ENCODE results near the gene AQP3. TPM values are rescaled to one million over a fixed set of nuclear protein-coding genes. Genes with fewer than 3 reads are reported as not detected.
A peak's percentile ranks its signal among the peaks of the same experiment; 100 is the strongest.

The AQP3 gene
- total and polyA plus RNA-seq, 7 experiments from 2014 or later, result 53.3 to 252 (median 114) TPM

GRCh38 chr9:33447799-33448553, 583 bp upstream of the AQP3 start:
- H3K27me3 ChIP-seq (ENCODE audit: control insufficient read depth in 2 of 2, insufficient read depth in 2 of 2, low read length in 2 of 2), result no peaks in the 10 kb centered on the region
- Mint-ChIP-seq H3K4me3 (peak overlapping the region; percentile 86 to 98 (median 93)), H3K36me3 (peaks cover 0 to 17% (median 4%) of the 10 kb centered on the region in 5 donors), H3K9me3 (peaks cover 0 to 2% (median 0%) of the 10 kb centered on the region in 11 donors), H3K27ac (peak overlapping the region; percentile 81 to 96 (median 92)), H3K27me3 (no peaks in the 10 kb centered on the region), H3K4me1 (peaks cover 31 to 68% (median 53%) of the 10 kb centered on the region in 7 donors)
- no peaks in the 10 kb centered on the region for H3K9me3 ChIP-seq (ENCODE audit: control insufficient read depth in 2 of 3, low read length in 3 of 3)
- H3K4me1 ChIP-seq (ENCODE audit: control insufficient read depth in 2 of 2, insufficient read depth in 2 of 2, low read length in 2 of 2), result peaks cover 34 to 44% of the 10 kb centered on the region in 2 donors
- ATAC-seq (no peak), DNase-seq (peak in 1 of 9 donors; percentile 14)
- ChIA-PET CTCF (interaction anchor here (1.0 to 8.5 kb wide), 8 partner anchors 10 to 74 kb away, joined by 5 to 134 read pairs (median 12); partner anchors contain the start of gene NOL6), POLR2A (interaction anchor here (0.7 to 5.8 kb wide), 13 partner anchors 9 to 158 kb away, joined by 3 to 102 read pairs (median 6); partner anchors contain the start of genes NFX1 and NOL6)
- peak overlapping the region; percentile 86 for H3K4me3 ChIP-seq (ENCODE audit: low read length)
- H3K36me3 ChIP-seq (ENCODE audit: control insufficient read depth in 2 of 3, insufficient read depth in 3 of 3, low read length in 3 of 3), result peaks cover 0 to 12% (median 9%) of the 10 kb centered on the region in 3 experiments
- H3K27ac ChIP-seq (ENCODE audit: low read depth, low read length), result peak overlapping the region; percentile 85
- intact Hi-C loops (cut with micrococcal nuclease), result loop anchor here (1.0 kb wide), 5 partner anchors 10 to 158 kb away; partner anchors contain the start of gene NFX1 (in 1 of the 2)

GRCh38 chr9:33446240-33446945, 1.0 kb downstream of the AQP3 start:
- Mint-ChIP-seq H3K4me1 (peaks cover 23 to 59% (median 45%) of the 10 kb centered on the region in 7 donors), H3K4me3 (peak overlapping the region; percentile 89 to 98 (median 94)), H3K27me3 (no peaks in the 10 kb centered on the region), H3K9me3 (peaks cover 0 to 2% (median 0%) of the 10 kb centered on the region in 11 donors), H3K27ac (peak overlapping the region; percentile 81 to 97 (median 95)), H3K36me3 (peaks cover 0 to 24% (median 4%) of the 10 kb centered on the region in 5 donors)
- Histone ChIP-seq H3K4me1 (ENCODE audit: control insufficient read depth in 2 of 2, insufficient read depth in 2 of 2, low read length in 2 of 2) (peaks cover 27 to 36% of the 10 kb centered on the region in 2 donors), H3K4me3 (ENCODE audit: low read length) (peak overlapping the region; percentile 86), H3K27me3 (ENCODE audit: control insufficient read depth in 2 of 2, insufficient read depth in 2 of 2, low read length in 2 of 2) (no peaks in the 10 kb centered on the region), H3K27ac (ENCODE audit: low read depth, low read length) (peak overlapping the region; percentile 85), H3K9me3 (ENCODE audit: control insufficient read depth in 2 of 3, low read length in 3 of 3) (no peaks in the 10 kb centered on the region), H3K36me3 (ENCODE audit: control insufficient read depth in 2 of 3, insufficient read depth in 3 of 3, low read length in 3 of 3) (peaks cover 0 to 27% (median 20%) of the 10 kb centered on the region in 3 experiments)
- ChIA-PET CTCF (interaction anchor here (0.6 to 8.5 kb wide), 7 partner anchors 16 to 159 kb away, joined by 3 to 134 read pairs (median 17); partner anchors contain the start of gene NOL6), POLR2A (interaction anchor here (0.7 to 5.8 kb wide), 11 partner anchors 12 to 159 kb away, joined by 3 to 102 read pairs (median 6); partner anchors contain the start of genes NFX1 and NOL6)
- DNase-seq (peak in 8 of 9 donors; percentile 52 to 77 (median 68)), ATAC-seq (peak; percentile 69)
- intact Hi-C loops (cut with micrococcal nuclease), result loop anchor here in 1 of 2 donors (1.0 kb wide), 7 partner anchors 8 to 156 kb away; partner anchors contain the start of gene NFX1

DNA sequence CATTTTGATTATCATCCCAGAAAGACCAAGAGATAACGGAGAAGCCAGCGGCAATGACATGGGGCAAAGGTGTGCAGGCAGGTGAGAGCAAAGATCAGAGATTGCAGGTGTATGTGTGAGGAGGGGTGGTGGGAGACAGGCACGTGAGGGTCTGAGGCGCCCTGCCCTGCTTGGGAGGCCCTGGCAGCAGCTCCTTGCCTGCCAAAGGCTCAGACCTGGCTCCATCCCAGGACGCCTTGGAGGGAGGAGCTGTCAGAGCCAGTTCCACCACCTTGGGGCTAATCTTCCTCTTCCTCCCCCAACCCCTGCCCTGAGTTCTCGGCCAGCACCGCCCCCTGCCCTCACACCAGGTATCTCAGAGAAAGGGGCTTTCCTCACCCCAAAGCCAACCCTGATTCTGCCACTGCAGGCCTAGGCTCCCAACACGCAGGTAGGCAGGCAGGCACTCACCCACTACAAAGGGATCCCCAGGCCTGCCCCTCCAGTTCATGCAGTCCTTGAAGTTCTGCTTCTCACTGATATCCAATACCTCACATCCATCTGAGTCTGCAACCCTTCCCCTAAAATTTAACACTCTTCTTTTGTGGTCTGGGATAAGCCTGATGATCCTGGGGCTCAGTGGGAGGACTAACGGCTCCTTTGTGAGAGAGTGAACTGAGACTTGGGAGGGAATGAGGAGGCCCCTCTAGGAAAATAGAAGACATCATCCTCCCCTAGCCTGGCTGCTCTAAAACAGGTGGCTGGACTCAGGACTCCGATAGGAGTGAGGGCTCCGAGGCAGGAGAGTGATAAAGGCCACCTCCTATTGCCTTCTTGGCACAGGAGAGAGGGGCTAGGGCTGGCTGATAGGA, 1.8 kb downstream of the AQP3 start:
- Histone ChIP-seq H3K27me3 (ENCODE audit: control insufficient read depth in 2 of 2, insufficient read depth in 2 of 2, low read length in 2 of 2) (no peaks in the 10 kb centered on the region), H3K36me3 (ENCODE audit: control insufficient read depth in 2 of 3, insufficient read depth in 3 of 3, low read length in 3 of 3) (peaks cover 0 to 33% (median 20%) of the 10 kb centered on the region in 3 experiments), H3K27ac (ENCODE audit: low read depth, low read length) (peak overlapping the region; percentile 85), H3K4me1 (ENCODE audit: control insufficient read depth in 2 of 2, insufficient read depth in 2 of 2, low read length in 2 of 2) (peaks cover 27 to 36% of the 10 kb centered on the region in 2 donors), H3K9me3 (ENCODE audit: control insufficient read depth in 2 of 3, low read length in 3 of 3) (no peaks in the 10 kb centered on the region), H3K4me3 (ENCODE audit: low read length) (peak overlapping the region; percentile 86)
- ATAC-seq (peak; percentile 54), DNase-seq (peak in 4 of 9 donors; percentile 25 to 65 (median 39))
- H3K4me1 Mint-ChIP-seq, result peaks cover 23 to 59% (median 45%) of the 10 kb centered on the region in 7 donors
- H3K27ac Mint-ChIP-seq, result peak overlapping the region; percentile 81 to 97 (median 95)
- peaks cover 0 to 30% (median 2%) of the 10 kb centered on the region in 5 donors for H3K36me3 Mint-ChIP-seq
- H3K9me3 Mint-ChIP-seq, result peaks cover 0 to 2% (median 0%) of the 10 kb centered on the region in 11 donors
- ChIA-PET POLR2A (interaction anchor here (1.1 to 5.8 kb wide), 4 partner anchors 13 to 31 kb away, joined by 4 to 102 read pairs (median 31); partner anchors contain the start of gene NOL6), CTCF (interaction anchor here (1.0 to 3.2 kb wide), 3 partner anchors 31 to 71 kb away, joined by 3 to 23 read pairs (median 5); no protein-coding TSS in a partner anchor)
- H3K27me3 Mint-ChIP-seq, result no peaks in the 10 kb centered on the region
- intact Hi-C loops (cut with micrococcal nuclease), result loop anchor here in 1 of 2 donors (1.0 kb wide), 7 partner anchors 7 to 155 kb away; partner anchors contain the start of gene NFX1
- peak overlapping the region; percentile 89 to 98 (median 94) for H3K4me3 Mint-ChIP-seq

DNA sequence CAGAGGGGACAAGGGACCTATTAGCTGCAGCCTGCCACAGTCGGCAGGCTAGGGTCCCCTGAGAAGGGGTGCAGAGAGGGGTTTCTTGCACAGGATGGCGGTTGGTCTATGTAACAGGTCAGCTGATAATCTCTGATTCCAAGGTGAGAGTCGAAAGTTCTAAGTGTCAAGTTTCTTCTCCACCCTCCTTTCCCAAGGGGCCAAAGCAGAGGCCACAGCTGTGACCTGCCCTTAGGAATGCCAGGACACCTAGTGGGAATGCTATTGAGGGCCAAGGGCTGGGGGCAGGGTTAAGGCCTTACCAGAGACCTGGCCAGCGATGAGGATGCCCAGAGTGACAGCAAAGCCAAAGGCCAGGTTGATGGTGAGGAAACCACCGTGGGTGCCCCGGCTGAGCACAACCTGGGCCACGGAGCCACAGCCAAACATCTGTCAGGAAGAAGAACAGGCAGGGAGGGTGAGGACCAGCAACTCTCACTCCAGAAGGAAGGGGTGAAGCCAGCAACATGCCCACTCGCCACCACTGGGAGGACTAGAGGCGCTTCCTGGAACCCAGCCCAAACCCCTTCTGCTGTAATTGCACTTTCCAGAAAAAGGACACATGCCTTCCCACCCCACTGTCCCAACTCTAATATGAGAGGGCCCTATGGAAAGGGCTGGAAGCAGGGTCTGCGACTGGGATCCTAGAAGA, 3.8 kb downstream of the AQP3 start:
- Mint-ChIP-seq H3K9me3 (peaks cover 0 to 2% (median 0%) of the 10 kb centered on the region in 11 donors), H3K4me1 (peaks cover 23 to 73% (median 48%) of the 10 kb centered on the region in 7 donors), H3K27ac (peak overlapping the region in 7 of 9 donors; percentile 59 to 97 (median 81)), H3K27me3 (no peaks in the 10 kb centered on the region), H3K4me3 (peak overlapping the region in 5 of 10 donors; percentile 23 to 94 (median 45)), H3K36me3 (peaks cover 0 to 35% (median 6%) of the 10 kb centered on the region in 5 donors)
- Histone ChIP-seq H3K4me3 (ENCODE audit: low read length) (no peak overlapping the region), H3K27me3 (ENCODE audit: control insufficient read depth in 2 of 2, insufficient read depth in 2 of 2, low read length in 2 of 2) (no peaks in the 10 kb centered on the region), H3K27ac (ENCODE audit: low read depth, low read length) (peak overlapping the region; percentile 85), H3K9me3 (ENCODE audit: control insufficient read depth in 2 of 3, low read length in 3 of 3) (no peaks in the 10 kb centered on the region), H3K4me1 (ENCODE audit: control insufficient read depth in 2 of 2, insufficient read depth in 2 of 2, low read length in 2 of 2) (peaks cover 27 to 35% of the 10 kb centered on the region in 2 donors), H3K36me3 (ENCODE audit: control insufficient read depth in 2 of 3, insufficient read depth in 3 of 3, low read length in 3 of 3) (peaks cover 0 to 39% (median 20%) of the 10 kb centered on the region in 3 experiments)
- ATAC-seq (no peak), DNase-seq (no peak)
- ChIA-PET POLR2A (interaction anchor here (0.8 to 5.8 kb wide), 4 partner anchors 10 to 40 kb away, joined by 3 to 102 read pairs (median 4); no protein-coding TSS in a partner anchor), CTCF (interaction anchor here (1.1 to 1.3 kb wide), 3 partner anchors 10 to 28 kb away, joined by 3 read pairs; no protein-coding TSS in a partner anchor)
- intact Hi-C loops (cut with micrococcal nuclease), result no loop called here

- peak overlapping the region in 2 of 10 donors; percentile 33 to 41 for H3K4me3 Mint-ChIP-seq
- H3K9me3 Mint-ChIP-seq, result peaks cover 0 to 2% (median 0%) of the 10 kb centered on the region in 11 donors
- no peak overlapping the region for H3K4me3 ChIP-seq (ENCODE audit: low read length)
- no peak for ATAC-seq
- no peaks in the 10 kb centered on the region for H3K27me3 Mint-ChIP-seq
- DNase-seq, result no peak
- H3K9me3 ChIP-seq (ENCODE audit: control insufficient read depth in 2 of 3, low read length in 3 of 3), result no peaks in the 10 kb centered on the region
- CTCF ChIA-PET, result interaction anchor here (1.1 to 1.3 kb wide), 2 partner anchors 16 to 27 kb away, joined by 3 read pairs; no protein-coding TSS in a partner anchor
- peaks cover 0 to 39% (median 20%) of the 10 kb centered on the region in 3 experiments for H3K36me3 ChIP-seq (ENCODE audit: control insufficient read depth in 2 of 3, insufficient read depth in 3 of 3, low read length in 3 of 3)
- H3K36me3 Mint-ChIP-seq, result peaks cover 0 to 35% (median 6%) of the 10 kb centered on the region in 5 donors
- H3K27me3 ChIP-seq (ENCODE audit: control insufficient read depth in 2 of 2, insufficient read depth in 2 of 2, low read length in 2 of 2), result no peaks in the 10 kb centered on the region
- POLR2A ChIA-PET, result interaction anchor here (1.2 to 5.8 kb wide), 2 partner anchors 28 to 39 kb away, joined by 3 to 102 read pairs; no protein-coding TSS in a partner anchor
- H3K27ac Mint-ChIP-seq, result peak overlapping the region in 7 of 9 donors; percentile 33 to 95 (median 65)
- intact Hi-C loops (cut with micrococcal nuclease), result no loop called here
- H3K4me1 ChIP-seq (ENCODE audit: control insufficient read depth in 2 of 2, insufficient read depth in 2 of 2, low read length in 2 of 2), result peaks cover 22 to 30% of the 10 kb centered on the region in 2 donors
- H3K27ac ChIP-seq (ENCODE audit: low read depth, low read length), result no peak overlapping the region
- peaks cover 23 to 68% (median 44%) of the 10 kb centered on the region in 7 donors for H3K4me1 Mint-ChIP-seq
These were observed 4.3 kb downstream of the AQP3 start for GRCh38 chr9:33443047-33443446.

All from naive thymus-derived CD4-positive, alpha-beta T cell (primary cell).